Esophagus squamous epithelium (tissue), 4 donors: ENCODE data around the gene KRT17. TPM values are rescaled to one million over a fixed set of nuclear protein-coding genes. Genes with fewer than 3 reads are reported as not detected.

Experiments
- total RNA-seq, 4 donors: library from RNA; depleted of rRNA; stranded (reverse); fragments of >200 nt; gene quantifications; one replicate each; pipeline ENCODE4 v1.1.0, GENCODE V29; 2016

Gene KRT17
- total RNA-seq, 4 donors from 2014 or later, result 45.8 to 2,552 (median 75.7) TPM

Other genes starting within 250 kb of the KRT17 start
- gene KRT34, start 242.3 kb downstream of the KRT17 start, total RNA-seq, result 1 to 10 TPM in 1 of 4 donors, under 1 TPM in 3; 0.40 to 1.1 (median 0.64) TPM
- gene KRT31, start 227.0 kb downstream of the KRT17 start, total RNA-seq, result 1 to 10 TPM in 2 of 4 donors, under 1 TPM in 1, not detected in 1; 0.79 to 2.5 (median 1.5) TPM
- not detected for gene KRT37, start 200.0 kb downstream of the KRT17 start, total RNA-seq
- under 1 TPM in 1 of 4 donors, not detected in 3; 0.18 TPM for gene KRT38, start 183.6 kb downstream of the KRT17 start, total RNA-seq
- gene KRT32, start 157.2 kb downstream of the KRT17 start, total RNA-seq, result 10 to 100 TPM in 1 of 4 donors, 1 to 10 TPM in 2, under 1 TPM in 1; 0.61 to 12.8 (median 4.6) TPM
- gene KRT35, start 143.4 kb downstream of the KRT17 start, total RNA-seq, result not detected
- gene KRT36, start 134.7 kb downstream of the KRT17 start, total RNA-seq, result under 1 TPM in 1 of 4 donors, not detected in 3; 0.38 TPM
- gene KRT13, start 119.0 kb downstream of the KRT17 start, total RNA-seq, result over 10,000 TPM; 27,182 to 79,363 (median 33,601) TPM
- 1,000 to 10,000 TPM in 3 of 4 donors, 100 to 1,000 TPM in 1; 743 to 2,833 (median 2,484) TPM for gene KRT15, start 105.7 kb downstream of the KRT17 start, total RNA-seq
- gene KRT19, start 96.3 kb downstream of the KRT17 start, total RNA-seq, result 1,000 to 10,000 TPM in 2 of 4 donors, 100 to 1,000 TPM in 2; 589 to 1,442 (median 1,001) TPM
- under 1 TPM in 2 of 4 donors, not detected in 2; 0.19 to 0.61 TPM for gene KRT9, start 52.5 kb downstream of the KRT17 start, total RNA-seq
- 1,000 to 10,000 TPM in 2 of 4 donors, 100 to 1,000 TPM in 2; 115 to 7,717 (median 1,579) TPM for gene KRT14, start 37.7 kb downstream of the KRT17 start, total RNA-seq
- gene KRT16, start 11.8 kb downstream of the KRT17 start, total RNA-seq, result 1,000 to 10,000 TPM in 2 of 4 donors, 100 to 1,000 TPM in 2; 156 to 6,712 (median 1,275) TPM
- gene EIF1, start 64.3 kb upstream of the KRT17 start, total RNA-seq, result 100 to 1,000 TPM in 3 of 4 donors, 10 to 100 TPM in 1; 96.5 to 311 (median 223) TPM
- not detected for gene GAST, start 87.8 kb upstream of the KRT17 start, total RNA-seq
- gene HAP1, start 110.1 kb upstream of the KRT17 start, total RNA-seq, result under 1 TPM; 0.34 to 0.94 (median 0.53) TPM
- 1,000 to 10,000 TPM in 2 of 4 donors, 100 to 1,000 TPM in 2; 709 to 2,355 (median 1,148) TPM for gene JUP, start 162.1 kb upstream of the KRT17 start, total RNA-seq
- 1 to 10 TPM; 2.4 to 7.1 (median 3.7) TPM for gene P3H4, start 187.4 kb upstream of the KRT17 start, total RNA-seq
- gene FKBP10, start 188.4 kb upstream of the KRT17 start, total RNA-seq, result 10 to 100 TPM in 2 of 4 donors, 1 to 10 TPM in 1, under 1 TPM in 1; 0.19 to 21.4 (median 8.4) TPM
- 10 to 100 TPM; 23.8 to 45.4 (median 30.5) TPM for gene NT5C3B, start 211.7 kb upstream of the KRT17 start, total RNA-seq
- under 1 TPM in 1 of 4 donors, not detected in 3; 0.57 TPM for gene KLHL10, start 213.2 kb upstream of the KRT17 start, total RNA-seq
- gene KLHL11, start 240.8 kb upstream of the KRT17 start, total RNA-seq, result 10 to 100 TPM; 11.8 to 20.4 (median 13.1) TPM